Measurements from ENCODE around the gene CCDC71. TPM values are rescaled to one million over a fixed set of nuclear protein-coding genes. Genes with fewer than 3 reads are reported as not detected.

The CCDC71 gene
- total and polyA plus RNA-seq, 5 donors from 2014 or later = 0.76 to 12.9 (median 1.7) TPM

DNA sequence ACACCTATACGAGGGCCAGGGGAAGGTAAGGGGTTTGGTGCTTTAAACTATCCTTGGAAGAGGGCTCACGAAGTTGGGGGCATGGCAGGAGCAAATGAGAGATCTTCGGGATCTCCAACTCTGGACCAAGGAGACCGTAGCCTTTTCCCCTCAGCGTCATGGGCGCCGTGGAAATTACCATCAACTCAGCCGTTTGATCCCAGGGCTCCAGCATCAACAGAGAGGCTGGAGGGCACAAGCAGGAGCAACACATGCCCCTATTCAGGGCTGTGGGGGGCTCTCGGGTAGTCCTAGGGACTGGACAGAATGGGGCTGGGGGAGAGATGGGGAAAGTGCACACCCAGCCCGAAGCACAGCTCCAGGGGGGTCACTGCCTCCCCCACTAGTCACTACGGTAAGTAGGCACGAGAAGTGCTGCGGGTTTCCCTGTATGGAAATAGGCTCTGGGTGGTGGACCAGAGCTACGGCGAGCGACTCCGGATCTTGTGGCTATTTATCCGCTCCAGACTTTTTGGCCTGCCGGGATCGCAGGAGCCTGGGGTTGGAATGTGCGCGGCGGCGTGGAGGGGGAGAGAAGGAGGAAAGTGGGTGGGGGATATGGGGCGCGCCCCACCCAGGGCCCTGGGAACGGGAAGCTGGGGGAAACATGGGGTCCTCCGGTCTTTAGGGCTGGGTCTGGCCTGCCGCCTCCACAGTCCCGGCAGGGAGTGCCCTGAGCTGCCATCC, 32.7 kb downstream of the CCDC71 start:
- Mint-ChIP-seq H3K9me3 (peaks cover 0 to 2% (median 0%) of the 10 kb centered on the region in 7 donors), H3K27me3 (peaks cover 25% of the 10 kb centered on the region), H3K27ac (no peak overlapping the region), H3K4me1 (no peaks in the 10 kb centered on the region), H3K4me3 (no peak overlapping the region), H3K36me3 (no peaks in the 10 kb centered on the region)
- no peak overlapping the region for H3K27ac ChIP-seq (ENCODE audit: insufficient read depth, low read length, poor library complexity, severe bottlenecking)
- peaks cover 2% of the 10 kb centered on the region for H3K27me3 ChIP-seq (ENCODE audit: control insufficient read depth, insufficient read depth, low read length)
- H3K4me1 ChIP-seq (ENCODE audit: control insufficient read depth, insufficient read depth, low read length, poor library complexity, severe bottlenecking) = no peaks in the 10 kb centered on the region
- H3K4me3 ChIP-seq (ENCODE audit: low read depth, low read length) = no peak overlapping the region
- ATAC-seq (ENCODE audit: low read depth in 2 of 2) = no peak
- no peaks in the 10 kb centered on the region for H3K36me3 ChIP-seq (ENCODE audit: control insufficient read depth, insufficient read depth, low read length)
- no peaks in the 10 kb centered on the region for H3K9me3 ChIP-seq (ENCODE audit: control insufficient read depth in 2 of 2, low read length in 2 of 2)
- no peak for DNase-seq

DNA sequence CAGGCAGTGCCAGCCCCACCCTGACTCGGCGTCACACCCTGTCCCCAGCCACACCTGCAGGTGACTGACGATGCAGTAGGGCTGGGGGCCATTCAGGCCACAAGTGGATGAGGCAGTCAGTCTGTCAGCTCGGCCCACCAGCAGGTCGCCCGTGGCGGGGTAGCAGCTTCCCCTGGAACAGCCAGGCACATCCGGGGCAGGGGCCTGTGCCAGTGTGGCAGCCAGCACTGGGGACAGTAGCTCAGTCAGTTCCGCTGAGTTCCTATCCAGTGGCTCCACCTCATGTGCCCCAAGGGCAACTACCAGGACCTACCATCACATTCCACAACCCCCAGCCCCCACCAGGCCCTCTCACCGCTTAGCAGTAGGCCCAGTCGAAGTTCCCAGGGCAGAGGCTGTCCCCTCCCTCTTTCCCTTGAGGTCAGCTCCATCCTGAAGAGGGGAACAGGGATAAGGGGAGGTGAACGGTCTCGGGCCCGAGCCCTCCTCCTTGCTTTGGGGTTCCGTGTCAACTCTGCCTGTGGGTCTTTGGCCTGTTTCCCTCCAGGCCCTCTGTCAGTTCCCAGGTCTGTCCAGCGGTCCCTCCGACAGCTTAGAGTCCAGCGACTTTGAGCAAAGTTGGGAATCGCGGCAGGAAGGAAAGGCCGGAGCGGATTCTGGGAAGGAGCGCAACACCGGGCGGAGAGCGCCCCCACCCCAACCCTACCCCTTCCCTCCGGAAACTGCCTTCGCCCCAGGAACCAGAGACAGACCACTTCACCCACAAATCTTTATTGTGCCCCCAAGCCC, 33.5 kb downstream of the CCDC71 start, which contains the start of gene LAMB2:
TSS of gene LAMB2 (minus strand) at position 614 of the 789 bp plus-strand sequence. CDS start at position 431, 183 bp downstream.
- Mint-ChIP-seq H3K27ac (no peak within 1 kb of the TSS), H3K4me1 (no peaks in the 10 kb centered on the region), H3K4me3 (no peak within 1 kb of the TSS), H3K36me3 (no peaks in the 10 kb centered on the region), H3K9me3 (peaks cover 0 to 2% (median 0%) of the 10 kb centered on the region in 7 donors), H3K27me3 (peaks cover 22% of the 10 kb centered on the region)
- no peaks in the 10 kb centered on the region for H3K9me3 ChIP-seq (ENCODE audit: control insufficient read depth in 2 of 2, low read length in 2 of 2)
- DNase-seq = no peak
- no peaks in the 10 kb centered on the region for H3K36me3 ChIP-seq (ENCODE audit: control insufficient read depth, insufficient read depth, low read length)
- ATAC-seq (ENCODE audit: low read depth in 2 of 2) = no peak
- no peaks in the 10 kb centered on the region for H3K4me1 ChIP-seq (ENCODE audit: control insufficient read depth, insufficient read depth, low read length, poor library complexity, severe bottlenecking)
- H3K27ac ChIP-seq (ENCODE audit: insufficient read depth, low read length, poor library complexity, severe bottlenecking) = no peak within 1 kb of the TSS
- peaks cover 2% of the 10 kb centered on the region for H3K27me3 ChIP-seq (ENCODE audit: control insufficient read depth, insufficient read depth, low read length)
- no peak within 1 kb of the TSS for H3K4me3 ChIP-seq (ENCODE audit: low read depth, low read length)

DNA sequence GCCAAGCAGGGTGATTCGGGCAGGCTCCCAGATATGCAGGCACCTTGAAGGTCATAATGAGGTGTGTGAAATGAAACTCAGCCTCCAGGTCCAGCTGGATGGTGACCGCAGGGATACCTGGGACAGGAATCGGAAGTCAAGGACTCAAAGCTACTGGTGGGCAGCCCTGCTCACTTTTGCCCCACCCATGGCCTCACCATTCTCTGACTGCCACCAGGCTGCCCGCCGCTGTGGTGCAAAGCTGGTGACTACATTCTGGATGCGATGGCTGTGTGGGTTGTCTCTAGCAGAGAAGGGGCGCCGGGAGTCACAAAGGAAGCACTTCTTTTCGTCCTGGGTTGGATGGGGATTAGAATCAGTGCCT, 34.1 kb downstream of the CCDC71 start:
- DNase-seq (no peak), ATAC-seq (ENCODE audit: low read depth in 2 of 2) (no peak)
- Histone ChIP-seq H3K27me3 (ENCODE audit: control insufficient read depth, insufficient read depth, low read length) (peaks cover 2% of the 10 kb centered on the region), H3K4me3 (ENCODE audit: low read depth, low read length) (no peak overlapping the region), H3K4me1 (ENCODE audit: control insufficient read depth, insufficient read depth, low read length, poor library complexity, severe bottlenecking) (no peaks in the 10 kb centered on the region), H3K9me3 (ENCODE audit: control insufficient read depth in 2 of 2, low read length in 2 of 2) (no peaks in the 10 kb centered on the region), H3K36me3 (ENCODE audit: control insufficient read depth, insufficient read depth, low read length) (no peaks in the 10 kb centered on the region), H3K27ac (ENCODE audit: insufficient read depth, low read length, poor library complexity, severe bottlenecking) (no peak overlapping the region)
- no peak overlapping the region for H3K27ac Mint-ChIP-seq
- peaks cover 0 to 4% (median 0%) of the 10 kb centered on the region in 7 donors for H3K9me3 Mint-ChIP-seq
- peaks cover 18% of the 10 kb centered on the region for H3K27me3 Mint-ChIP-seq
- H3K4me3 Mint-ChIP-seq = no peak overlapping the region
- no peaks in the 10 kb centered on the region for H3K4me1 Mint-ChIP-seq
- no peaks in the 10 kb centered on the region for H3K36me3 Mint-ChIP-seq

DNA sequence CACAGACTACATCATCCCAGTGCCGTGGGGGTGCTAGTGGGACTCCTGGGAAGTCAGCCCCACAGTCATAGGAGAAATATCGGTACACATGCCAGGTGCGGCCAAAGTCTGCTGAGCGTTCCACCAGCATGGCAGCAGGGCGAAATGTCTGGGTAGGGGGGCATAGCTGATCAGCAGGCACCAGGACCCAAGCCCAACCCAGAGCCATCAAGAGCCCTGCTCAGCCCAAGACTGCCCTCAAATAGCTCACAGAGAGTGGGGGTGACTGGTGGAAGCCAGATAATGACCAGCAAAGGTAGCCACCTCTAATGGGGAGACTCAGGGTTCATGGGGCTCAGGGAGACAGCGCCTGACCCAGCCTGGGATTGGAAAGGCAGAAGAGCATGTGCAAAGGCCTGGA, 34.6 kb downstream of the CCDC71 start:
- H3K27ac ChIP-seq (ENCODE audit: insufficient read depth, low read length, poor library complexity, severe bottlenecking) = no peak overlapping the region
- no peak overlapping the region for H3K27ac Mint-ChIP-seq
- no peaks in the 10 kb centered on the region for H3K36me3 ChIP-seq (ENCODE audit: control insufficient read depth, insufficient read depth, low read length)
- no peak for DNase-seq
- H3K4me3 Mint-ChIP-seq = no peak overlapping the region
- no peaks in the 10 kb centered on the region for H3K4me1 ChIP-seq (ENCODE audit: control insufficient read depth, insufficient read depth, low read length, poor library complexity, severe bottlenecking)
- no peak for ATAC-seq (ENCODE audit: low read depth in 2 of 2)
- H3K9me3 ChIP-seq (ENCODE audit: control insufficient read depth in 2 of 2, low read length in 2 of 2) = no peaks in the 10 kb centered on the region
- H3K27me3 ChIP-seq (ENCODE audit: control insufficient read depth, insufficient read depth, low read length) = peaks cover 2% of the 10 kb centered on the region
- peaks cover 0 to 4% (median 0%) of the 10 kb centered on the region in 7 donors for H3K9me3 Mint-ChIP-seq
- H3K27me3 Mint-ChIP-seq = peaks cover 18% of the 10 kb centered on the region
- no peaks in the 10 kb centered on the region for H3K4me1 Mint-ChIP-seq
- no peaks in the 10 kb centered on the region for H3K36me3 Mint-ChIP-seq
- no peak overlapping the region for H3K4me3 ChIP-seq (ENCODE audit: low read depth, low read length)

DNA sequence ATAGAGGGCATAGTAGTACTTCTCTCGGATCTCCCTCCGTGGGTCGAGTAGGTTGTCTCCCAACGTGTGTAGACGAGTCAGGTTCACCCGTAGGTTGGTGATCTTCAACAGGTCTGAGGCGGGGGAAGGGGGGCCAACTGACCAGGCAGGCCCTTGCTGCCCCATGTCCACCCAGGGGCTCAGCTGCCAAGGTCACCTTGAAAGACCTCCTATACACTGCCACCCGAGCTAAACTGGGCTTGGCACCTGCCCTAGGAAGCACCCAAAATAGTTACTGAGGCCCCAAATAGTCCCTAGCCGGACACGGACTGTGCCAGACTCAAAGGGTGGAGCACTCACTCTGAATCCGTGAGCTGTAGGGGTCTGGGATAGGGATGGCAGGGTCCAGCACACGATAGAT, 35.1 kb downstream of the CCDC71 start:
- Histone ChIP-seq H3K4me3 (ENCODE audit: low read depth, low read length) (no peak overlapping the region), H3K36me3 (ENCODE audit: control insufficient read depth, insufficient read depth, low read length) (no peaks in the 10 kb centered on the region), H3K27me3 (ENCODE audit: control insufficient read depth, insufficient read depth, low read length) (peaks cover 2% of the 10 kb centered on the region), H3K4me1 (ENCODE audit: control insufficient read depth, insufficient read depth, low read length, poor library complexity, severe bottlenecking) (no peaks in the 10 kb centered on the region), H3K27ac (ENCODE audit: insufficient read depth, low read length, poor library complexity, severe bottlenecking) (no peak overlapping the region), H3K9me3 (ENCODE audit: control insufficient read depth in 2 of 2, low read length in 2 of 2) (no peaks in the 10 kb centered on the region)
- Mint-ChIP-seq H3K9me3 (peaks cover 0 to 4% (median 0%) of the 10 kb centered on the region in 7 donors), H3K27ac (no peak overlapping the region), H3K36me3 (no peaks in the 10 kb centered on the region), H3K27me3 (peaks cover 18% of the 10 kb centered on the region), H3K4me1 (no peaks in the 10 kb centered on the region), H3K4me3 (no peak overlapping the region)
- ATAC-seq (ENCODE audit: low read depth in 2 of 2) (no peak), DNase-seq (no peak)

DNA sequence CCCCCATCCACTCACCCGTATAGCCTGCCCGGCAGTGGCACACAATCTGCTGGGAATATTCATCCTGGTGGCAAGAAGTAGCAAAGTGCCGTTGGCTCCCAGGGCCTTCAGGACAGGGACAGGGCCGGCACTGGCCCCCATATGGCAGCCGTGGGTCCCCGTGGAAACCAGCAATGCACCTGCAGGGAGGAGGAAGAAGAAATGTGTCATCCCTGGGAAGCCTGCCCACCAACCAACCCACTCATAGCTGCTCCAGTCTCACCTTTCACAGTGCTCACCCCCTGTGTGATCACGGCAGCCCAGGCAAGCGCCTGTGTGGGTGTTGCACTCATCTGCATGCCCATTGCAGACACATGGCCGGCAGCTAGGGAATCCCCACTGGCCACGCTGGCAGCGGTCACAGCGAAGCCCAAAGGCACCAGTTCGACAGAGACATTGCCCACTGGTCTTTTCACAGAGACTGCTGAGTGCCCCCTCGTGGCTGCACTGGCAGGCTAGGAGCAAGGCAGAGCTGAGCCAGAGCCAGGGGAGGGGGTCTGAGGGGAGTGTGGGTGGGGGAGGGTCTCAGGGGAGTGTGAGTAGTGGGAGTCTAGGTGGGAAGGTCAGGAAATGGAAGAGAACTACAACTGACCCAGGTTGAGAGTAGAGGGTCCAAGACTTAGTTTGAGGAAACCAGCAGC, 41.0 kb downstream of the CCDC71 start:
- no peak for ATAC-seq (ENCODE audit: low read depth in 2 of 2)
- H3K4me3 Mint-ChIP-seq = no peak overlapping the region

DNA sequence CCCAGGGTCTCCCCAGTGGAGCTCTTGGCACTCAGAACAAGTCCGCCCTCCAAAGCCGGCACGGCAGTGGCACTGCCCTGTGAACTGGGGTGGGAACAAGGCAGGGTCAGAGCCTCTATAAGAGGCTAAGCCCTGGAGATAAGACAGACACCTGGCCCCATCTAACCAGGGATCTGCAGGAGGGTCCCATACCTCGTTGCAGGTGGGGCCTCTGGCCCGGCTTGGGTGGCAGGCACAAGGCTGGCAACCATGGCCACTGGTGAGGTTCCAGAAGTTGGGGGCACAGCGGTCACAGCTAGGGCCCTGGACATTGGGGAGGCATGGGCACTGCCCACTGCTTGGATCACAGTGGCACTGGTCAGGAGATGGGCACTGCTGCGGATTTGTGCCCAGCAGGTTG, 41.9 kb downstream of the CCDC71 start:
- ATAC-seq (ENCODE audit: low read depth in 2 of 2) (no peak), DNase-seq (no peak)
- peaks cover 5% of the 10 kb centered on the region for H3K27me3 Mint-ChIP-seq
- no peak overlapping the region for H3K4me3 Mint-ChIP-seq
- Histone ChIP-seq H3K9me3 (ENCODE audit: control insufficient read depth in 2 of 2, low read length in 2 of 2) (no peaks in the 10 kb centered on the region), H3K27ac (ENCODE audit: insufficient read depth, low read length, poor library complexity, severe bottlenecking) (no peak overlapping the region), H3K4me1 (ENCODE audit: control insufficient read depth, insufficient read depth, low read length, poor library complexity, severe bottlenecking) (peaks cover 21% of the 10 kb centered on the region), H3K27me3 (ENCODE audit: control insufficient read depth, insufficient read depth, low read length) (no peaks in the 10 kb centered on the region), H3K36me3 (ENCODE audit: control insufficient read depth, insufficient read depth, low read length) (no peaks in the 10 kb centered on the region), H3K4me3 (ENCODE audit: low read depth, low read length) (no peak overlapping the region)
- H3K36me3 Mint-ChIP-seq = no peaks in the 10 kb centered on the region
- peaks cover 0 to 13% (median 5%) of the 10 kb centered on the region in 4 donors for H3K4me1 Mint-ChIP-seq
- H3K9me3 Mint-ChIP-seq = peaks cover 0 to 2% (median 0%) of the 10 kb centered on the region in 7 donors
- no peak overlapping the region for H3K27ac Mint-ChIP-seq

More for the DNA sequence above, 41.0 kb downstream of the CCDC71 start:
- no peaks in the 10 kb centered on the region for H3K36me3 ChIP-seq (ENCODE audit: control insufficient read depth, insufficient read depth, low read length)
- no peak overlapping the region for H3K4me3 ChIP-seq (ENCODE audit: low read depth, low read length)
- H3K27ac ChIP-seq (ENCODE audit: insufficient read depth, low read length, poor library complexity, severe bottlenecking) = no peak overlapping the region
- Mint-ChIP-seq H3K36me3 (no peaks in the 10 kb centered on the region), H3K9me3 (peaks cover 0 to 2% (median 0%) of the 10 kb centered on the region in 7 donors), H3K4me1 (peaks cover 0 to 5% (median under 1%) of the 10 kb centered on the region in 4 donors), H3K27ac (peak overlapping the region in 1 of 3 donors; percentile 49), H3K27me3 (peaks cover 1% of the 10 kb centered on the region)
- peaks cover 12% of the 10 kb centered on the region for H3K4me1 ChIP-seq (ENCODE audit: control insufficient read depth, insufficient read depth, low read length, poor library complexity, severe bottlenecking)
- DNase-seq = no peak
- H3K9me3 ChIP-seq (ENCODE audit: control insufficient read depth in 2 of 2, low read length in 2 of 2) = no peaks in the 10 kb centered on the region
- no peaks in the 10 kb centered on the region for H3K27me3 ChIP-seq (ENCODE audit: control insufficient read depth, insufficient read depth, low read length)
